ENCODE measurements around the gene HBD. TPM values are rescaled to one million over a fixed set of nuclear protein-coding genes. Genes with fewer than 3 reads are reported as not detected.

The HBD gene
- total and polyA plus RNA-seq, 9 donors: 0.39 to 1.0 (median 0.58) TPM; not detected in 3

GRCh38 chr11:5196731-5197130 is 37.6 kb downstream of the HBD start:
- Histone ChIP-seq H3K4me3 (ENCODE audit: low read length) (no peak overlapping the region), H3K27ac (ENCODE audit: low read length) (no peak overlapping the region), H3K27me3 (ENCODE audit: control insufficient read depth, insufficient read depth, low read length) (no peaks in the 10 kb centered on the region), H3K9me3 (replicated peaks; ENCODE audit: control insufficient read depth, low read depth, low read length) (no peaks in the 10 kb centered on the region), H3K36me3 (ENCODE audit: control insufficient read depth, insufficient read depth, low read length) (no peaks in the 10 kb centered on the region), H3K4me1 (ENCODE audit: control insufficient read depth, insufficient read depth, low read length) (no peaks in the 10 kb centered on the region)
- WGBS (ENCODE audit: insufficient coverage): 34% methylated on average over 3 of the region's 3 CpGs
- no peak for DNase-seq

DNA sequence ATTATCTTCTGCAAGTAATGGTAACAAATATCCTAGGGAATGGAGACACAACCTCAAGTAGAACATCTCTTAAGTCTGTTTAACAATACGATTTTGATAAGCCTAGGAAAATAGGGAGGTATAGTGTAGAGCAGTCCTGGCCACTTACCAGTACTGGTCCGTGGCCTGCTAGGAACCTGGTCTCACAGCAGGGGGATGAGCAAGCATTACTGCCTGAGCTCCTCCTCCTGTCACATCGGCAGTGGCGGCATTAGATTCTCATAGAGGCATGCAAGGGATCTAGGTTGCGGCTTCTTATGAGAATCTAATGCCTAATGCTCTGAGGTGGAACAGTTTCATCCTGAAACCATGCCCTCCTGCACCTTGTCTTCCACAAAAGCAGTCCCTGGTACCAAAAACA is 38.2 kb downstream of the HBD start:
- no peaks in the 10 kb centered on the region for H3K4me1 ChIP-seq (ENCODE audit: control insufficient read depth, insufficient read depth, low read length)
- H3K4me3 ChIP-seq (ENCODE audit: low read length): no peak overlapping the region
- H3K9me3 ChIP-seq (replicated peaks; ENCODE audit: control insufficient read depth, low read depth, low read length): no peaks in the 10 kb centered on the region
- 80% methylated on average over 1 of the region's 5 CpGs for WGBS (ENCODE audit: insufficient coverage)
- DNase-seq: no peak
- no peak overlapping the region for H3K27ac ChIP-seq (ENCODE audit: low read length)
- H3K27me3 ChIP-seq (ENCODE audit: control insufficient read depth, insufficient read depth, low read length): no peaks in the 10 kb centered on the region
- H3K36me3 ChIP-seq (ENCODE audit: control insufficient read depth, insufficient read depth, low read length): no peaks in the 10 kb centered on the region

- no peak for DNase-seq
- H3K27ac ChIP-seq (ENCODE audit: low read length): no peak overlapping the region
- H3K36me3 ChIP-seq (ENCODE audit: control insufficient read depth, insufficient read depth, low read length): no peaks in the 10 kb centered on the region
- H3K4me1 ChIP-seq (ENCODE audit: control insufficient read depth, insufficient read depth, low read length): no peaks in the 10 kb centered on the region
- peaks cover 4% of the 10 kb centered on the region for H3K9me3 ChIP-seq (replicated peaks; ENCODE audit: control insufficient read depth, low read depth, low read length)
- H3K27me3 ChIP-seq (ENCODE audit: control insufficient read depth, insufficient read depth, low read length): no peaks in the 10 kb centered on the region
- no peak overlapping the region for H3K4me3 ChIP-seq (ENCODE audit: low read length)
- WGBS (ENCODE audit: insufficient coverage): no CpG with 5 or more reads among the region's 1 CpG
Measured at GRCh38 chr11:5192738-5193137, 41.5 kb downstream of the HBD start.

DNA sequence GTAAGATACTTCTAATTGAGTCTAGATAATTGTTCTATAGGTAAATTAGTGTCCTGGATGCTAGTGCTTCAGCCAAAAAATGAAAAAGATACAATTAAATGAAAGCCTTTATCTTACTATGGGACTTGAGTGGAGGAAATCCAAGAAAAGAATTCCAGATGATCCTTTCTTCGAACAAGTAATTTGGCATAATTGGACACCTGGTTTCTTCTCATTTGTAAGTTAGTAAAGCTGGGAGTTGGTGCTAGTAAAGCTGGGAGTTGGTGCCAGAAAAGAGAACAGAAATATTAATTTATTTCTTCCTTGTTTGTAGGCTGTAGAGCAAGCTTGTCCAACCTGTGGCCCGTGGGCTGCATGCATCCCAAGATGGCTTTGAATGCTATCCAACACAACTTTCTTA is 46.1 kb downstream of the HBD start:
- Histone ChIP-seq H3K27me3 (ENCODE audit: control insufficient read depth, insufficient read depth, low read length) (no peaks in the 10 kb centered on the region), H3K9me3 (replicated peaks; ENCODE audit: control insufficient read depth, low read depth, low read length) (peaks cover 4% of the 10 kb centered on the region), H3K36me3 (ENCODE audit: control insufficient read depth, insufficient read depth, low read length) (no peaks in the 10 kb centered on the region), H3K4me3 (ENCODE audit: low read length) (no peak overlapping the region), H3K4me1 (ENCODE audit: control insufficient read depth, insufficient read depth, low read length) (no peaks in the 10 kb centered on the region), H3K27ac (ENCODE audit: low read length) (no peak overlapping the region)
- WGBS (ENCODE audit: insufficient coverage): no CpG with 5 or more reads among the region's 2 CpGs
- no peak for DNase-seq

Other genes starting within 250 kb of the HBD start
- not detected for gene OR51L1, start 239.6 kb downstream of the HBD start, total RNA-seq
- under 1 TPM in 2 of 8 donors, not detected in 6; 0.01 to 0.12 TPM for gene OR51L1, start 239.6 kb downstream of the HBD start, polyA plus RNA-seq (ENCODE audit: insufficient read depth in 1 of 8, insufficient read length in 8 of 8, low replicate concordance in 1 of 8)
- gene OR52J3, start 188.0 kb downstream of the HBD start, total RNA-seq: not detected
- gene OR52J3, start 188.0 kb downstream of the HBD start, polyA plus RNA-seq (ENCODE audit: insufficient read depth in 1 of 8, insufficient read length in 8 of 8, low replicate concordance in 1 of 8): not detected
- gene OR52E2, start 174.9 kb downstream of the HBD start, total RNA-seq: not detected
- gene OR52E2, start 174.9 kb downstream of the HBD start, polyA plus RNA-seq (ENCODE audit: insufficient read depth in 1 of 8, insufficient read length in 8 of 8, low replicate concordance in 1 of 8): not detected
- not detected for gene OR52E1, start 164.9 kb downstream of the HBD start, total RNA-seq
- gene OR52E1, start 164.9 kb downstream of the HBD start, polyA plus RNA-seq (ENCODE audit: insufficient read depth in 1 of 8, insufficient read length in 8 of 8, low replicate concordance in 1 of 8): not detected
- not detected for gene OR52A5, start 96.1 kb downstream of the HBD start, total RNA-seq
- gene OR52A5, start 96.1 kb downstream of the HBD start, polyA plus RNA-seq (ENCODE audit: insufficient read depth in 1 of 8, insufficient read length in 8 of 8, low replicate concordance in 1 of 8): not detected
- gene OR52A1, start 79.7 kb downstream of the HBD start, total RNA-seq: not detected
- under 1 TPM in 6 of 8 donors, not detected in 2; 0.01 to 0.03 (median 0.01) TPM for gene OR52A1, start 79.7 kb downstream of the HBD start, polyA plus RNA-seq (ENCODE audit: insufficient read depth in 1 of 8, insufficient read length in 8 of 8, low replicate concordance in 1 of 8)
- gene OR51V1, start 33.8 kb downstream of the HBD start, total RNA-seq: not detected
- not detected for gene OR51V1, start 33.8 kb downstream of the HBD start, polyA plus RNA-seq (ENCODE audit: insufficient read depth in 1 of 8, insufficient read length in 8 of 8, low replicate concordance in 1 of 8)
- 755 TPM for gene HBB, start 7.4 kb downstream of the HBD start, total RNA-seq
- 100 to 1,000 TPM; 217 to 965 (median 589) TPM for gene HBB, start 7.4 kb downstream of the HBD start, polyA plus RNA-seq (ENCODE audit: insufficient read depth in 1 of 8, insufficient read length in 8 of 8, low replicate concordance in 1 of 8)
- 1,078 TPM for gene HBG1, start 15.4 kb upstream of the HBD start, total RNA-seq
- 1,000 to 10,000 TPM in 2 of 8 donors, 10 to 100 TPM in 6; 12.5 to 3,398 (median 25.4) TPM for gene HBG1, start 15.4 kb upstream of the HBD start, polyA plus RNA-seq (ENCODE audit: insufficient read depth in 1 of 8, insufficient read length in 8 of 8, low replicate concordance in 1 of 8)
- gene HBG2, start 20.3 kb upstream of the HBD start, total RNA-seq: 9,238 TPM
- over 10,000 TPM in 1 of 8 donors, 1,000 to 10,000 TPM in 7; 2,843 to 13,943 (median 6,695) TPM for gene HBG2, start 20.3 kb upstream of the HBD start, polyA plus RNA-seq (ENCODE audit: insufficient read depth in 1 of 8, insufficient read length in 8 of 8, low replicate concordance in 1 of 8)
- 10.3 TPM for gene HBE1, start 35.5 kb upstream of the HBD start, total RNA-seq
- 10 to 100 TPM in 7 of 8 donors, 1 to 10 TPM in 1; 6.7 to 64.8 (median 19.8) TPM for gene HBE1, start 35.5 kb upstream of the HBD start, polyA plus RNA-seq (ENCODE audit: insufficient read depth in 1 of 8, insufficient read length in 8 of 8, low replicate concordance in 1 of 8)
- gene OR51B4, start 67.5 kb upstream of the HBD start, total RNA-seq: 0.09 TPM
- gene OR51B4, start 67.5 kb upstream of the HBD start, polyA plus RNA-seq (ENCODE audit: insufficient read depth in 1 of 8, insufficient read length in 8 of 8, low replicate concordance in 1 of 8): under 1 TPM in 2 of 8 donors, not detected in 6; 0.13 to 0.18 TPM
- 0.09 TPM for gene OR51B2, start 89.8 kb upstream of the HBD start, total RNA-seq
- not detected for gene OR51B2, start 89.8 kb upstream of the HBD start, polyA plus RNA-seq (ENCODE audit: insufficient read depth in 1 of 8, insufficient read length in 8 of 8, low replicate concordance in 1 of 8)
- gene OR51B5, start 109.0 kb upstream of the HBD start, total RNA-seq: 0.31 TPM
- gene OR51B5, start 109.0 kb upstream of the HBD start, polyA plus RNA-seq (ENCODE audit: insufficient read depth in 1 of 8, insufficient read length in 8 of 8, low replicate concordance in 1 of 8): under 1 TPM in 3 of 8 donors, not detected in 5; 0.20 to 0.28 (median 0.26) TPM
- not detected for gene OR51B6, start 117.0 kb upstream of the HBD start, total RNA-seq
- not detected for gene OR51B6, start 117.0 kb upstream of the HBD start, polyA plus RNA-seq (ENCODE audit: insufficient read depth in 1 of 8, insufficient read length in 8 of 8, low replicate concordance in 1 of 8)
- not detected for gene OR51M1, start 149.3 kb upstream of the HBD start, total RNA-seq
- not detected for gene OR51M1, start 149.3 kb upstream of the HBD start, polyA plus RNA-seq (ENCODE audit: insufficient read depth in 1 of 8, insufficient read length in 8 of 8, low replicate concordance in 1 of 8)
- not detected for gene OR51Q1, start 187.6 kb upstream of the HBD start, total RNA-seq
- gene OR51Q1, start 187.6 kb upstream of the HBD start, polyA plus RNA-seq (ENCODE audit: insufficient read depth in 1 of 8, insufficient read length in 8 of 8, low replicate concordance in 1 of 8): not detected
- not detected for gene OR51I1, start 207.0 kb upstream of the HBD start, total RNA-seq
- not detected for gene OR51I1, start 207.0 kb upstream of the HBD start, polyA plus RNA-seq (ENCODE audit: insufficient read depth in 1 of 8, insufficient read length in 8 of 8, low replicate concordance in 1 of 8)
- gene OR51I2, start 214.8 kb upstream of the HBD start, total RNA-seq: not detected
- gene OR51I2, start 214.8 kb upstream of the HBD start, polyA plus RNA-seq (ENCODE audit: insufficient read depth in 1 of 8, insufficient read length in 8 of 8, low replicate concordance in 1 of 8): not detected